Measurements from ENCODE around the gene KMT2C.

- TF ChIP-seq EZH2phosphoT487 (conservative IDR thresholded peaks at IDR 0.05; ENCODE audit: low read length) (no peak), CTCF (IDR thresholded peaks at IDR 0.05; ENCODE audit: insufficient read depth, low read length, poor library complexity, severe bottlenecking) (no peak)
Observed at GRCh38 chr7:152477079-152477478, 41.3 kb upstream of the KMT2C start.
